Islet of Langerhans (tissue), 1 donor: Measurements from ENCODE around the gene PRR16.

Experiments used
- FAIRE-seq: peaks from one replicate; lab custom pipeline; 2011; peaks lifted over from hg19 to GRCh38; lab: Jason Lieb, UNC

PRR16 gene

DNA sequence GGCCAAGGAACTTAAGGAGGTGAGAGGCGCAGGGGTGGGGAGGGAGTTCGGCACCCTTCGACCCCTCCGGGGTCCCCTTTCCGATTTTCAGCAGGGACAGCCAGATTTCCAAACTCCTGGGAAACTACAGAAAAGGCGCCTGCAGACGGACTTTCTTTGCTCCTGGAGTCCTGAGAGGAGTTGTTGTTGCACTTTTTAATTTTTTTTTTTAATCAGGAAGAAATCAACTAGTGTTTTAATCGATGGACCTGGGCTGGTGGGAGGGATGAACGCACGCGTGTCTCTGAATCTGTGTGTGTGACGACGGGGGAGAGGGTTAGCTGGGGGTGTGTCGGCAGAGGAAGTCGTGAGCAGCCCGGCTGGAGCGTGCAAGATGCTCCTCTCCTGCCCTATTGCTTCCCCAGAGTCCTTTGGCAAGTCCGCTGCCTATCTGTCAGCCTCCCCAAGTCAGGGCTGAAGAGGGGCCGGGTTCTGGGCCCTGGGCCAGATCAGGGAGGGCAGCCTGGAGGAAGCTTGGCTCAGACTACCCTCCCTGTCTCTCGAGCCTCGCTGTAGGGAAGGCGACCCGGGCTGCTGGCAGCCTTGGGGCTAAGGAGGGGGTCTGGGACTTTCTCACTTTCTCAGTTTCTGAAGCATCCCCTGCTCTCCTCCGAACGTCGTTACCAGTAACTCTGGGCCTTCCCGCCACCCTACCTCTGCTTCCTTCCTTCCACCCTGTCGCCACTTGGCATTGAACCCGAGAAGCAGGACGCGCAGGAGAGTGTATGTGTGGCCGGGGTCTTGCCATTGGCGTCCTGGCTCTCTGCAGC, 731 bp downstream of the PRR16 start:
- no peak for FAIRE-seq

- no peak for FAIRE-seq
These were observed 1.4 kb downstream of the PRR16 start for GRCh38 chr5:120465436-120465961.

- no peak for FAIRE-seq
These were observed 2.4 kb downstream of the PRR16 start for GRCh38 chr5:120466341-120467006.

GRCh38 chr5:120471971-120472370, 7.9 kb downstream of the PRR16 start:
- no peak for FAIRE-seq

DNA sequence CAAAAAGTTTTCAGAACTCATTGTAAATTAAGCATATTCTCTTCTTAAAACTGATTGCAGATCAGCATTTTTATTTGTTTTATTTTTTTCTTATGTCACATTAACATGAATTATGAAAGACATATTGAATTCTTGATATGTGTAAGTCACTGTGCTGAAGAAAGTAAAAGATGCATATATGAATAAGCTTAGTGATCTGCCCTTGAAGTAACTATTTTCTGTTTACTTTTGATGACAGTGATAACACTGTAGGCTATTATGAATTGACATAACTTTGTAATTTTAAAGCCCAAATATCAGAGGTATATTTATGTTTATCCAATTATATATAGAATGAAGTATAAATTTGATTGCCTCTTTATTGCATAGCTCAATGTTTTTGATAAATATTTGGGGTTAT, 8.8 kb downstream of the PRR16 start:
- FAIRE-seq, result no peak

DNA sequence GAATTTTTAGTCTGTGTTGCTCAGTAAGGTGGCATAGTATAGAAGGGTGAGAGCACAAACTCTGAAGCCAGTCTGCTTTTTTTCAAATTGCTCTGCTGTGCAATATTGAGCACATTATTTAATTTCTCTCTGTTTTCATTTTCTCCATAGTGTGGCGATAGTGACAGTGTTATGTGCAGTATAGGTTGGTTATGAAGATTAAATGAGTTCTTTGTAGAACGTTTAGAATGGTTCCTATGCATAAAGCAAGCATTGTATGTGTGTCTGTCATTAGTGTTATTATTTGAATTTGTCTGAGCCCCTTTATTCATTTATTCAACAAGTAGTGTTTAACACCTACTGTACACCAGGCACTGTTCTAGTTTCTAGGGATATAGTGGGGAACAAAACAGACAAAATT, 9.2 kb downstream of the PRR16 start:
- no peak for FAIRE-seq

DNA sequence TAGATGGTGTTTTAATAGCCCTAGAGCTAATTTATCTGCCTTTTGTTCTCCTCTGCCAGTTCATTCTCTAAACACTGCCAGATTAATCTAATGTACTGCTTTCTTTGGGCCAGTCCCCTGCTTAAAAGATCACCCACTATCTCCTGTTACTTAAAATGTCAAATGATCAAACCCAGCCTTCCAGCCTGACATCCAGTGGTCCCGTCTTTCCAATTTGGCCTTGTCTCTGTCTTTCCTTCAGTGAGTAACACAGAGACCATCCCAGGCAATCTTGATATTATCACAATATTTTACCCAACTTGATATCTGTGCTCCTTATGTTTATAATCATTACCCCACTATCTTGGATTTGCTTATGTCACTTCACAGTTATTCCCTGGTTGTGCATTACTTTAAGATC, 12.0 kb downstream of the PRR16 start:
- FAIRE-seq, result no peak

GRCh38 chr5:120479066-120479465, 15.0 kb downstream of the PRR16 start:
- FAIRE-seq, result no peak

GRCh38 chr5:120499876-120500563, 35.9 kb downstream of the PRR16 start:
- no peak for FAIRE-seq

GRCh38 chr5:120502531-120502930, 38.4 kb downstream of the PRR16 start:
- no peak for FAIRE-seq

DNA sequence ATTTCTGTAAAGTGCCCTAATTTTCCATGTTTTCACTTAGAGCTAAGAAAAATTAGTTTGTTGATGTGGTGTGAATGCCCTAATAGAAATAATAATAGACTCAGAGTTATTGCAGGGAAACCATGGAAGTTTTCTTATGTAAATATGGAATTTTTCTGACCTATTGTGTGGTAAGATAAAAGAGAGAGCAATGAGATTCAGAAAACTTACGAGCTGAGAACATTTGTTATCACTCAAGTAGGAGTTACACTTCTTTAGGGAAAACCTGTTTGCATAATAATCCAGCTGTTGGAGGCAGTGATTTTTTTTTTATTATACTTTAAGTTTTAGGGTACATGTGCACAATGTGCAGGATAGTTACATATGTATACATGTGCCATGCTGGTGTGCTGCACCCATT, 39.2 kb downstream of the PRR16 start:
- no peak for FAIRE-seq

GRCh38 chr5:120504057-120504456, 40.0 kb downstream of the PRR16 start:
- no peak for FAIRE-seq

DNA sequence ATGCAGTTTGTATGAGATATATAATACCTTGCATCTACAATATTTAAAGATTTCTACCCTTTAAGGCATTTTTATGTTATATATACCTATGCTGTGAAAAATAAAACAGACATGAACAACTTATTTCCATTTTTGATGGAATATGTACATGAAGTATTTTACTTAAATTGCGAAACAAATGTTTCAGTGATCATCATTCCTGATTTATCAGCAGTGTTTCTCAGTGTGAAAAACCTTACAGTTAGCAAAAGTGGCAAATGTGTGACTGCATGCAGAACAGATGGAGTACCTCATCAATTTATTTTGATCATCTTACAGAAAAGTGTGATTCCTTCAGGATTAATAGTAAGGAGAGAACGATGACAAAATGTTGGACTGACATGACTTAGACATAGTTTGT, 43.1 kb downstream of the PRR16 start:
- FAIRE-seq, result no peak

- FAIRE-seq, result no peak
These were observed 43.8 kb downstream of the PRR16 start for GRCh38 chr5:120507800-120508463.

GRCh38 chr5:120509053-120509452, 45.0 kb downstream of the PRR16 start:
- no peak for FAIRE-seq

DNA sequence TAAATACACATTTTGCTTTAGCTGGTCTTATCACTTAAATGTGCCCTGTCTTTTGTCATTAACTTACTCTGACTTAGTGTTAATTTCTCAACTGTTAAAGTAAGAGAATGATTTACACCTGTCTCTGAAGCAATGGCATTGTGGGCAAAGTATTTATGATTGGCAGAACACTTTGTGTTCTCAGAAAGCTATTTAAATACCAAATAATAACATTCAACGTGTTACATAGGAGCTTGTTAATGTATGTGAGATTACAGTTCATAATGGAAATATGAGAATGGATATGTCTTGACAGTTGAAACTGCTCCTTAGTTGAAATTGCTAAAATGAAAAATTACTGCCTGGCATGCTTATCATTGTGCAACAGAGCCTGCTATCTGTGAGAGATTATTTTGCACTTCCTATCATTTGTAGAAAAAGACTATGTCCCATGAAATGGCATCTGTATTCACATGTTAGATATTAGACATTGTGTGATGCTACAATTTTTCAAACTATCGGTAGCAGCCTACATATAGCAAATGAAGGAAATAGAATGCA, 46.1 kb downstream of the PRR16 start:
- FAIRE-seq, result no peak

DNA sequence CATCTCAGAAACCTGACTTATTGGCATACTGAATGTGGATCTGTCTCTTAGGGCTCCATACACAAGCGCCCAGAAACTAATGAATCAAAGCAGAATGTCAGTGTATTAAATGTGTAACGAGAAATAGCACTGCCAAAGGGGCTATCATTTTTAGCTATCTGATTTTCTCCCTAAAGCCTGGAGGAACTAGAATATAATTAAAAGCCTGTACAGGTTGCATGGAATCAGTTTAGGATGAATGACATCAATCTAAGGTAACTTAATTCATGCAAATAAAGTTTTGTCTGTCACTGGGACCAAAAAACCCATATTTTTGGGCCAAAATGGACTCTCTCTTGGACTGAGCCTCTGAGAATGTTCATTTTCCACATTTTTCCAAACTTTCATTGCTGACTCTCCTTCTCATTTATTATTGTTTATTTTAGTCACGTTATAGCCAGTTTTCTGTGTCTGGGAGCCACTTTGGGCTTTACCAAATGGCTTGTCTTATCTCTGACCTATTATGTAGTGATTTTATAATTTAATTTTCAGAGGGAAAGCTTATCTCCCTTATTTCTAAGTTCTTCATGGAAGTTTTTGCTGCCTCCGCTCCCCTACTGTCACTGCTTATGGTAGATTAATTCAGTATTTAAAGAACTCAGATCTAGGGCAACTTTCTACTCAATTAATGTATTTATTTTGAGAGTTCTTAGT, 47.0 kb downstream of the PRR16 start:
- FAIRE-seq, result no peak

DNA sequence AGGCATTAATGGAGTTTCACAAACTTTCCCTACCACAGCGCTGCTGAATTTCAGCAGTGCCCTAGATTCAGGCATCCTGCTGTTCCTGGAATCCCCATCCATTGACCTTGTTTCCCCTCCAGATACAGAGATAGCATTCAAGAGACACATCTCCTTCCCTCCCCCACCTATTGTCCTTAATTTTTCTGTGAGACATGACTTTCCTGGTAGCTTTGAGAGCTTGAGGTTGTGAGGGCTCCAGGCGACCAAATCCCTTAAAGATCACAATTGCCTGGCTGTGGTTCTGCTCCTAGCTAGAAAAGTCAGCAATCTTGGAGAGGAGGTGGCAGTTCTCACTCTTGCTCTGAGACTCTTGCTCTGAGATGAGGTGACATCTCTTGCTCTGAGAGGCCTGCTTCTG, 48.0 kb downstream of the PRR16 start:
- FAIRE-seq, result no peak

GRCh38 chr5:120512791-120513650, 48.9 kb downstream of the PRR16 start:
- FAIRE-seq, result no peak

DNA sequence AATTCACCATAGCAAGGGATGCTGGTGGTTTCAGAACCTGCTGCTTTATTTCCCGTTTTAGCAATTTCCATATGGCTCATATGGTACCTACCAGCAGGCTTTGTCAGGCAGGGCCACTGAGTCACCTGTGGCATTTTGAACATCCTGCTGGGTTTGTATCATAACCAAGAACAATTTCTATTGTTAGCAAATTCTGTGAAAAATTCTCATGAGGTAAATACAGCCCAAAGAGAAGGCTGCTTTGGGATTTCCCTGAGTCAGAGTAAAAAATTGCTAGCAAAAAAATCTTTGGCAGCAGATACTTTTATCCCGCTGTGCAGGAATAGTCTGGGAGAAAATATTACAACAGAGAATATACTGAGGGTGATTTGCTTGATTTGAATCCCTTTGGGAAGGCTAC, 52.7 kb downstream of the PRR16 start:
- FAIRE-seq, result no peak
